HepG2 (cell line): ENCODE results near the gene PRR33. TPM values are rescaled to one million over a fixed set of nuclear protein-coding genes. Genes with fewer than 3 reads are reported as not detected.

Experiments used
- ATAC-seq: fragments of 200-7000 bp; cut with Tn5 transposase; 3 replicates; pipeline ENCODE4 v1.9.1; 2020; ENCODE audit warnings: mild to moderate bottlenecking, moderate library complexity
- BruUV-seq: library from RNA; stranded (reverse); fragments of 400-500 nt; replicated peaks from 2 replicates; lab custom pipeline; 2021; lab: Mats Ljungman, UMichigan
- CTCF ChIA-PET: fragments of 300-600 bp; formaldehyde crosslinking; extraction: SDS; loops from one replicate; lab custom pipeline; 2021; ENCODE audit warnings: low total read pairs, inconsistent platforms, low intra/inter-chr PET ratio; lab: Yijun Ruan, JAX
- POLR2A ChIA-PET: fragments of 350-600 bp; sonication (Branson Sonifier 250); formaldehyde crosslinking; loops from one replicate; lab custom pipeline; 2020; ENCODE audit warnings: antibody characterized with exemption, inconsistent platforms; lab: Yijun Ruan, JAX
- DNase-seq: peaks from one replicate; pipeline ENCODE4 v3.0.0-alpha.2; 2015; ENCODE audit warnings: low spot score
- FAIRE-seq: peaks from 3 replicates; lab custom pipeline; 2011; peaks lifted over from hg19 to GRCh38; lab: Jason Lieb, UNC
- H2AFZ ChIP-seq: one replicate; pipeline ENCODE4 v1.6.1; 2011; ENCODE audit warnings: low read length, inconsistent platforms
- H3K27ac ChIP-seq: fragments of 300-600 bp; 3 replicates; pipeline ENCODE4 v1.8.0; 2011; ENCODE audit warnings: mixed run types, mild to moderate bottlenecking, mixed read lengths, low read length, inconsistent platforms; ENCODE audit not compliant: insufficient read depth; ENCODE audit errors: extremely low read length
- H3K27me3 ChIP-seq, 2 experiments: fragments of 200-600 bp in 1 of 2; 2 replicates in 1 of 2; 3 replicates in 1 of 2; pipeline versions ENCODE4 v1.6.0 to v1.8.0; 2011; ENCODE audit warnings: low read length in 2 of 2, mild to moderate bottlenecking in 2 of 2, moderate library complexity in 2 of 2, inconsistent platforms in 1 of 2; ENCODE audit not compliant: insufficient read depth in 2 of 2, control insufficient read depth in 1 of 2
- H3K36me3 ChIP-seq, 2 experiments: fragments of 200-600 bp in 1 of 2; replicated peaks in 1 of 2; 2 replicates in 1 of 2; 3 replicates in 1 of 2; pipeline versions ENCODE4 v1.5.1 to v1.8.0; 2011; ENCODE audit warnings: low read length in 2 of 2, inconsistent platforms in 1 of 2; ENCODE audit not compliant: insufficient read depth in 2 of 2, control insufficient read depth in 1 of 2
- H3K4me1 ChIP-seq: 2 replicates; pipeline ENCODE4 v1.5.1; 2012; ENCODE audit warnings: low read length, inconsistent platforms; ENCODE audit not compliant: insufficient read depth
- H3K4me2 ChIP-seq: 2 replicates; pipeline ENCODE4 v1.6.0; 2011; ENCODE audit warnings: low read depth, low read length, inconsistent platforms
- H3K4me3 ChIP-seq, 3 experiments: fragments of 200-600 bp in 1 of 3; sonication (generic), shearing (Covaris generic) in 1 of 3; replicated peaks in 1 of 3; 2 replicates each; pipeline ENCODE4 v1.5.1; 2011 to 2016; ENCODE audit warnings: low read length in 3 of 3, inconsistent platforms in 2 of 3, low read depth in 2 of 3, mild to moderate bottlenecking in 2 of 3, control low read depth in 1 of 3, mixed read lengths in 1 of 3; ENCODE audit not compliant: insufficient read depth in 1 of 3
- H3K79me2 ChIP-seq: one replicate; pipeline ENCODE4 v1.6.1; 2011; ENCODE audit warnings: low read length, inconsistent platforms; ENCODE audit not compliant: insufficient read depth
- H3K9ac ChIP-seq: 2 replicates; pipeline ENCODE4 v1.6.0; 2011; ENCODE audit warnings: mild to moderate bottlenecking, low read depth, low read length, inconsistent platforms; ENCODE audit not compliant: insufficient read depth
- H3K9me3 ChIP-seq: 2 replicates; pipeline ENCODE4 v1.5.1; 2012; ENCODE audit warnings: mild to moderate bottlenecking, low read length
- H4K20me1 ChIP-seq: 2 replicates; pipeline ENCODE4 v1.6.0; 2011; ENCODE audit warnings: inconsistent platforms, mild to moderate bottlenecking, low read length, moderate library complexity; ENCODE audit not compliant: insufficient read depth
- ASH2L ChIP-seq: fragments of 300-600, 200-600 bp; sonication (generic); IDR thresholded peaks from 2 replicates; pipeline ENCODE4 v1.7.0; 2017; ENCODE audit warnings: low read depth, mild to moderate bottlenecking, moderate library complexity, mixed read lengths, low read length; ENCODE audit not compliant: insufficient read length
- ATF1 ChIP-seq: IDR thresholded peaks from 2 replicates; pipeline ENCODE4 v1.6.1; 2016; ENCODE audit warnings: mild to moderate bottlenecking, control low read depth
- CENPT ChIP-seq: sonication (generic); formaldehyde crosslinking; IDR thresholded peaks from 2 replicates; pipeline ENCODE4 v1.8.0; 2022; ENCODE audit warnings: low read depth, mild to moderate bottlenecking, moderate library complexity, missing genetic modification reagents
- EZH2 ChIP-seq: conservative IDR thresholded peaks from 2 replicates; pipeline ENCODE4 v1.6.1; 2012; ENCODE audit warnings: mild to moderate bottlenecking, low read depth, low read length, moderate library complexity
- KLF15 ChIP-seq: sonication (generic); formaldehyde crosslinking; IDR thresholded peaks from 2 replicates; pipeline ENCODE4 v1.8.1; 2023; ENCODE audit warnings: borderline replicate concordance, mild to moderate bottlenecking, inconsistent platforms, missing genetic modification reagents, mixed read lengths
- LCORL ChIP-seq, 2 experiments: fragments of 450-650 bp in 1 of 2; sonication (generic) in 1 of 2; formaldehyde crosslinking in 1 of 2; IDR thresholded peaks; 2 replicates each; pipeline versions ENCODE4 v1.5.0 to v1.6.1; 2017 to 2020; ENCODE audit warnings: antibody characterized with exemption in 1 of 2, missing genetic modification reagents in 1 of 2
- NR2C2 ChIP-seq: sonication (generic); formaldehyde crosslinking; IDR thresholded peaks from 2 replicates; pipeline ENCODE4 v1.4.0; 2020; ENCODE audit warnings: missing genetic modification reagents, mild to moderate bottlenecking, moderate library complexity, borderline replicate concordance
- RARG ChIP-seq: sonication (generic); formaldehyde crosslinking; IDR thresholded peaks from 2 replicates; pipeline ENCODE4 v1.4.0; 2020; ENCODE audit warnings: low read depth, mild to moderate bottlenecking, missing genetic modification reagents
- TIGD3 ChIP-seq: sonication (generic); formaldehyde crosslinking; IDR thresholded peaks from 2 replicates; pipeline ENCODE4 v1.5.1; 2020; ENCODE audit warnings: mild to moderate bottlenecking, missing genetic modification reagents, borderline replicate concordance
- ZMYM3 ChIP-seq: sonication (generic); formaldehyde crosslinking; IDR thresholded peaks from 2 replicates; pipeline ENCODE4 v1.5.1; 2020; ENCODE audit warnings: mild to moderate bottlenecking, missing genetic modification reagents
- ZNF124 ChIP-seq: sonication (generic); formaldehyde crosslinking; IDR thresholded peaks from 2 replicates; pipeline ENCODE4 v1.4.0; 2020; ENCODE audit warnings: missing genetic modification reagents
- ZNF263 ChIP-seq: sonication (generic); formaldehyde crosslinking; IDR thresholded peaks from 2 replicates; pipeline ENCODE4 v1.4.0; 2020; ENCODE audit warnings: missing genetic modification reagents
- ZNF597 ChIP-seq: sonication (generic); formaldehyde crosslinking; IDR thresholded peaks from 2 replicates; pipeline ENCODE4 v1.5.0; 2020; ENCODE audit warnings: missing genetic modification reagents
- ZNF687 ChIP-seq: sonication (generic); formaldehyde crosslinking; IDR thresholded peaks from 2 replicates; pipeline ENCODE4 v1.5.1; 2020; ENCODE audit warnings: mild to moderate bottlenecking, missing genetic modification reagents, moderate library complexity
- WGBS: methylation state at CpG from one replicate; pipeline ENCODE4 v1.1.6; 2017; ENCODE audit warnings: low lambda C conversion rate; 5-methylcytosine and 5-hydroxymethylcytosine counted together
- in situ Hi-C: cut with HindIII; loops from 2 replicates; pipeline ENCODE4 v1.10.0; 2017; ENCODE audit warnings: low pct_unique_long_range_greater_than_20kb; ENCODE audit not compliant: extremely low pct_ligation_motif_present
- intact Hi-C: fragments of 100-400 bp; cut with micrococcal nuclease; formaldehyde crosslinking; loops from one replicate; pipeline ENCODE4 v1.10.0; 2022; ENCODE audit not compliant: unreplicated experiment
- polyA plus RNA-seq, 8 experiments: library from polyadenylated mRNA; depleted of rRNA in 3 of 8; stranded (reverse) in 7 of 8; unstranded in 1 of 8; fragments of >200 nt; fragmentation: Illumina TruSeq in 4 of 8; extraction: Trizol in 4 of 8; gene quantifications; 2 replicates each; pipeline versions ENCODE4 v1.2.1 to v1.2.3, GENCODE V29; 2011 to 2016; ENCODE audit warnings: low read depth in 4 of 8, missing spikeins in 1 of 8, mixed read lengths in 1 of 8; ENCODE audit not compliant: insufficient read depth in 1 of 8
- total RNA-seq, 5 experiments: library from RNA; depleted of rRNA; stranded (reverse); fragments of >200 nt; fragmentation: Illumina TruSeq; extraction: Trizol; gene quantifications; 2 replicates each; pipeline ENCODE4 v1.2.3, GENCODE V29; 2016; ENCODE audit warnings: low read depth in 1 of 5

The PRR33 gene
- total and polyA plus RNA-seq, 2 of the 13 experiments (the other 11 are each of a cell fraction or from before 2014, with no cell fraction given): not detected

GRCh38 chr11:1844221-1845094, 47.2 kb downstream of the PRR33 start:
- DNase-seq: no peak
- H2AFZ ChIP-seq: no peak overlapping the region
- intact Hi-C loops (no loop called here), in situ Hi-C loops (loop anchor here (5.0 kb wide), 1 partner anchor 308 kb away; no protein-coding TSS in a partner anchor)
- POLR2A ChIA-PET: no interaction called here
- H3K27ac ChIP-seq: no peak overlapping the region
- peaks cover 14 to 58% of the 10 kb centered on the region in 2 experiments; a peak in 4 of 5 replicates for H3K27me3 ChIP-seq
- no peak for ATAC-seq
- BruUV-seq: no TSS peak
- WGBS: 50% methylated on average over 20 of the region's 23 CpGs
- CTCF ChIA-PET: interaction anchor here (0.6 kb wide), 1 partner anchor 307 kb away, joined by 3 read pairs; no protein-coding TSS in a partner anchor
- no peaks in the 10 kb centered on the region for H3K79me2 ChIP-seq
- no peak overlapping the region for H3K4me3 ChIP-seq
- H3K36me3 ChIP-seq: no peaks in the 10 kb centered on the region
- H3K9ac ChIP-seq: no peak overlapping the region
- peaks cover 51% of the 10 kb centered on the region for H3K4me1 ChIP-seq
- FAIRE-seq: no peak
- no peak overlapping the region; the same call in 1 of the 2 replicates for H3K4me2 ChIP-seq
- H3K9me3 ChIP-seq: no peaks in the 10 kb centered on the region
- H4K20me1 ChIP-seq: no peaks in the 10 kb centered on the region
- TF ChIP-seq RARG (CRISPR knock-in tag) (no peak), ZNF597 (CRISPR knock-in tag) (no peak), LCORL (IDR thresholded peaks at IDR 0.05) (no peak), LCORL (CRISPR knock-in tag; IDR thresholded peaks at IDR 0.05) (peak; percentile 24; the same call in 1 of the 2 replicates), ASH2L (no peak), ZNF687 (CRISPR knock-in tag) (peak; percentile 87), ZMYM3 (CRISPR knock-in tag) (peak; percentile 71), ZNF124 (CRISPR knock-in tag) (no peak), EZH2 (0 out of 2 replicates have a peak, but pooled peaks have one; percentile 52), ATF1 (CRISPR knock-in tag) (no peak), CENPT (CRISPR knock-in tag) (no peak), NR2C2 (CRISPR knock-in tag) (no peak), TIGD3 (CRISPR knock-in tag) (0 out of 2 replicates have a peak, but pooled peaks have one; percentile 48), KLF15 (CRISPR knock-in tag) (no peak), ZNF263 (CRISPR knock-in tag) (0 out of 2 replicates have a peak, but pooled peaks have one; percentile 58)
